LNCaP clone FGC (cell line): ENCODE data around the gene RGS19.
A peak's percentile ranks its signal among the peaks of the same experiment; 100 is the strongest.

Experiments
- DNase-seq: peaks from one replicate; pipeline ENCODE4 v3.0.0-alpha.2; 2011; ENCODE audit warnings: low read depth
- H3K4me3 ChIP-seq: 2 replicates; pipeline ENCODE4 v1.5.1; 2011; ENCODE audit warnings: mild to moderate bottlenecking, low read depth, low read length, control low read depth
- TF ChIP-seq, protein P1 (sequence below): IDR thresholded peaks from 2 replicates; pipeline ENCODE4 v1.5.1; 2012; ENCODE audit warnings: mild to moderate bottlenecking; ENCODE audit not compliant: control insufficient read depth, insufficient read depth; ENCODE audit errors: extremely low read depth

Gene RGS19

DNA sequence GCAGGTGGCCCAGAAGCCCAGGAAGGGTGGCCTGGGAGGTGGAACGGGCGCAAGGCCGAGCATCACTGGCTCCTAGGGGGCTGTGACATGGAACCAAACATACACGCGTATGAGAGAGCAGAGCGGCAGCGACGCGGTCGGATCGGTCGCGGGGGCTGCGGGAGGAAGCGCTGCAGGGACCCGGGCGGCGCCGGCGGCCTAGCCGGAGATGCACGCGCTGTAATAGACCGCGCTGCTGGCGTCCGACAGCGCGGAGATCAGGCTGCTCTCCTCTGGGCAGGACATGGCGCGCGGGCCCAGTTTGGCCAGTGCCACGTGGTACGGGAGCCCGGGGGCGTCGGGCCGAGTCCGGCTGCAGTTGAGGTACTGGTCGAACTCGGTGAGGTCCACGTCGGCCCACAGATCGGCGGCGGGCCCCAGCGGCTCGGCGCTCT is 31.3 kb downstream of the RGS19 start:
- no peak overlapping the region for H3K4me3 ChIP-seq
- no peak for DNase-seq
- TF ChIP-seq, protein P1, sequence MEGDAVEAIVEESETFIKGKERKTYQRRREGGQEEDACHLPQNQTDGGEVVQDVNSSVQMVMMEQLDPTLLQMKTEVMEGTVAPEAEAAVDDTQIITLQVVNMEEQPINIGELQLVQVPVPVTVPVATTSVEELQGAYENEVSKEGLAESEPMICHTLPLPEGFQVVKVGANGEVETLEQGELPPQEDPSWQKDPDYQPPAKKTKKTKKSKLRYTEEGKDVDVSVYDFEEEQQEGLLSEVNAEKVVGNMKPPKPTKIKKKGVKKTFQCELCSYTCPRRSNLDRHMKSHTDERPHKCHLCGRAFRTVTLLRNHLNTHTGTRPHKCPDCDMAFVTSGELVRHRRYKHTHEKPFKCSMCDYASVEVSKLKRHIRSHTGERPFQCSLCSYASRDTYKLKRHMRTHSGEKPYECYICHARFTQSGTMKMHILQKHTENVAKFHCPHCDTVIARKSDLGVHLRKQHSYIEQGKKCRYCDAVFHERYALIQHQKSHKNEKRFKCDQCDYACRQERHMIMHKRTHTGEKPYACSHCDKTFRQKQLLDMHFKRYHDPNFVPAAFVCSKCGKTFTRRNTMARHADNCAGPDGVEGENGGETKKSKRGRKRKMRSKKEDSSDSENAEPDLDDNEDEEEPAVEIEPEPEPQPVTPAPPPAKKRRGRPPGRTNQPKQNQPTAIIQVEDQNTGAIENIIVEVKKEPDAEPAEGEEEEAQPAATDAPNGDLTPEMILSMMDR: no peak

DNA sequence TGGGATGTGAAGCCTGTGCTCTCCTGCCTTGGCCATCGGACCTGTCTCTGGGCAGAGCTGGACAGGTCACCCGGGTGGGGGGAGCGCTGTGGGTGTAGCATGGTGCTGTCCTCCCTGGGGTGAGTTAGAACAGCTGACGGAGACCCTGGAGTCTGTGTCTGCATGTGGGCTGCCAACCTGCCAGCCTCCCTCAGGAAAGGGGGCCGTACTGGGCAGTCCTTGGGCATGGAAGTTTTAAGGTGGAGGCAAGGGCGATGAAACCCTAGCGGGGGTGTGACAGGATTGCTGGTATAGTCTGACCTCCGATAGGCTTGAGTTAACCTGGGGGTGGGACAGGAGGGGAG is 32.3 kb downstream of the RGS19 start:
- DNase-seq: no peak
- TF ChIP-seq, protein P1: no peak
- no peak overlapping the region for H3K4me3 ChIP-seq

DNA sequence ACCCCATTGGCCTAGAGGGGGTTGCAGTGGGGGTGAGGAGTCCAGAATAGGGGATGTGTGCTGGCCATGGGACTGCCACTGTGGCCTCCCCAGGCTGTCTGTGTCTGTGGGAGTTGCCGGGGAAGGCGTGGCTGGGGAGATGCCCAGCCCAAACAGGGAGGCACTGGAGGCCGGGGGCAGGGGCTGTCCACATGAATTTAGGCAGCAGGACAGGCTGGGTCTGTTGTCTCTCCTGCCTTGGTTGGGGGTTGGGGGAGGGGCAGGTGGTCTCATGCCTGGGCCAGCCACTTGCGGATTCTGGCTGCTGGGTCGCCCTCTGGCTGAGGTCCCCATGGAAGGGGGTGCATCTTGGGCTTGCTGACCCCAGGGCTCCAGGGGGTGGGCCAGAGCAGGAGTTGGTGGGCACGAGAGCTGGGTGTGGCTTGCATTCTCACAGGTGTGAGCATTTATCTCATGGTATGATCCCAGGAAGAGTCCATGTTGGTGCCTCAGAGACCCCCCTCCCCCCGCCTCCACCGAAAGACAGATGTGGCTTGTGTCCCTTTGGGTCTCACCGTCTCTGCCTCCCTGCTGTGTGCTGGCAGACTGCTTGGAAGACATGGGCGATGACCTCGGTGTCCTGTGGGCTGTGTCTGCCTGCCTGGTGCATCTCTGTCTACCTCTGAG is 33.8 kb downstream of the RGS19 start:
- no peak overlapping the region for H3K4me3 ChIP-seq
- TF ChIP-seq, protein P1: no peak
- no peak for DNase-seq

DNA sequence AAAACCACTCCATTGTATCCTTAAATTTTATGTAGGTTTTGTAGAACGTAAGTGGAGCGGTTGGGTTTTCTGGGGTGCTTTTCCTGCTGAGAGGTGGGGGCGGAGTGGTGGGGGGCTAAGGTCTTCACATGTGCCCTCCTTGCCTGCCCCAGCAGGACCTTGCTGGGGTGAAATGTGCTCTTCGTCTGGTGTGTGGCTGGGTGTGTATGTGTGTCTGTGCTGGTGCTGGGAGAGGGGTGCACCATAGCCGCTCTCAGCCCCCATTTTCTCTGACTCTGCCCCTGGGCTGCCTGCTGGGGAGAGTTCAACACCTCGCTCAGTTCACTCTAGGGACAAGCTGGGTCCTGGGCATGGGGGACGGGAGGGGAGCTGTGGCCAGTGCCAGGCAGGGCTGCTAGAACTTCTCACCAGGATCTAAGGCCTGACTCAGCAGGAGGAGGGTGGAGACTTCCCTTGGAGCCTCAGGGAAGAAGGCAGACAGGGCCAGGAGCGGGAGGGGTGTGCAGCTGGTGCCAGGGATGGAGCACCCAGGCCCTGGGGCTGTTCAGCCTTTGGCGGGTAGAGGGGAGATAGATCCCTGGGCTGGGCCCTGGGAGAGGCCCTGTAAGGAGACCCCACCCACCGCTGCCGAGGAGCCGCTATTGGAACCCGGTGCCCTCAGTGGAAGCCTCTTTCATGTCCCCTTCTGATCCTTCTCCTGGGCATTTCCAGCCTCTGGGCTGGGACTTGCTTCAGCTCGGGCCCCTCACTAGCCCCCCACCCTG is 34.7 kb downstream of the RGS19 start:
- H3K4me3 ChIP-seq: no peak overlapping the region
- no peak for DNase-seq
- TF ChIP-seq, protein P1: no peak

DNA sequence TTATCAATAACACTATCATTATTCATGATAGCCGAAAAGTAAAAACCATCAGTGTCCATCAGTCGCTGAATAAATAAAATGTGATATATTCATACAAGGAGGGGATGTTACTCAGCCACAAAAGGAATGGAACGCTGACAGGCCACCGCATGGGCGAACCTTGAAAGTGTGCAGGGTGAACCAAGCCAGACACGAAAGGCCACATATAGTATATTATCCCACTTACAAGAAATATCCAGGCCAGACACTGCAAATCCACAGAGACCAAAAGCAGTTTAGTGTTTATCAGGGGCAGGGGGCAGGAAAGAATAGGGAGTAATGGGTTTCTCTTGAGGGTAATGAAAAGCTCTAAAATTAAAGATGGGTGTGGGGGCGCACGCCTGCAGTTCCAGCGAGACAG is 35.5 kb downstream of the RGS19 start:
- TF ChIP-seq, protein P1: no peak
- H3K4me3 ChIP-seq: no peak overlapping the region
- DNase-seq: no peak

DNA sequence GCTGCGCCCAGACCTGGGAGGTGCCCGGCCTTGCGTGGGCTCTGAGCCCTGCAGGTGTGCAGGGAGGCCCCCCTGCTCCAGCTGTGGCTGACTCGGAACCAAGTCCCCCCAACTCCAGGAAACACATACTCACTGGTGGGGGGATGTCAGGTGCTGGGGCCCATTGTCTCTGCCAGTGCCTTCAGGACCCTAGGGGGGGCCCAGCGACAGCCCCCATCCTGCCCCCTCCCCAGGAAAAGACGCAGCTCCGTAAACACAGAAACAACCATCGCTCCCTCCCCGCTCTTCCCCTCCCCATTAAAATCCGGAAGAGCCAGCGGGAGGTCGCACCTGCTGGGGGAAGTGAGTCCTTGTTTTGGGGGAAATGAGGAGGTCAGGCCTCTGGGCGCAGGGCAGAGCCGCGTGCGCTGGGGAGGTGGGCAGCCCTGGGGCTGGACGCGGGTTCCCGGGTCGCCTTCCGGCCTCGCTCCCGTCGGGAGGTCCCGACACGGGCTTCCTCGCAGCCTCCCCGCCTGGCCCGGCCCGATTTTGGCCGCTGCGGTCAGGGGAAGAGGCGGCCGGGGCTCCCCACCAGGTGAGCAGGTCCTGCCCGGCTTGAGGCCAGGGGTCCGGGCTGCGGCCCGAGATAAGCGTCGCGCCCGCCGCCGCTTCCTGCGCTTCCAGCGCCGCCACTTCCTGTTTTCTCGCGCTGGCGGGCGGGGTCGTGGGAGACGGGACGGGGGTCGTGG is 37.1 kb downstream of the RGS19 start:
- DNase-seq: no peak
- H3K4me3 ChIP-seq: 0 out of 2 replicates have a peak overlapping the region, but pooled peaks have one; percentile 2

More for the DNA sequence above, 37.1 kb downstream of the RGS19 start:
- TF ChIP-seq, protein P1: no peak
